Smooth muscle cell (in vitro differentiated cells): ENCODE data around the gene TINAGL1. TPM values are rescaled to one million over a fixed set of nuclear protein-coding genes. Genes with fewer than 3 reads are reported as not detected.

Experiments
- DNase-seq: peaks from one replicate; lab custom pipeline; 2025; ENCODE audit not compliant: unreplicated experiment; lab: John Stamatoyannopoulos, UW
- H2AFZ ChIP-seq: fragments of 200-600 bp; sonication (generic); 2 replicates; pipeline ENCODE4 v1.6.0; 2016; ENCODE audit warnings: antibody characterized with exemption, low read depth, mild to moderate bottlenecking
- H3F3A ChIP-seq: fragments of 200-600 bp; sonication (generic); 2 replicates; pipeline ENCODE4 v1.6.0; 2017; ENCODE audit warnings: antibody characterized with exemption, low read depth
- H3K27ac ChIP-seq: fragments of 200-600 bp; sonication (generic); 2 replicates; pipeline ENCODE4 v1.5.1; 2016; ENCODE audit warnings: low read depth, mild to moderate bottlenecking
- H3K27me3 ChIP-seq: fragments of 200-600 bp; sonication (generic); 2 replicates; pipeline ENCODE4 v1.6.1; 2016; ENCODE audit warnings: low read depth, mild to moderate bottlenecking
- H3K36me3 ChIP-seq: fragments of 200-600 bp; sonication (generic); 2 replicates; pipeline ENCODE4 v1.5.1; 2016; ENCODE audit warnings: low read depth
- H3K4me1 ChIP-seq: fragments of 200-600 bp; sonication (generic); 2 replicates; pipeline ENCODE4 v1.5.1; 2016; ENCODE audit warnings: low read depth
- H3K4me2 ChIP-seq: fragments of 200-600 bp; sonication (generic); 2 replicates; pipeline ENCODE4 v1.6.0; 2016; ENCODE audit warnings: mild to moderate bottlenecking
- H3K4me3 ChIP-seq: fragments of 200-600 bp; sonication (generic); 2 replicates; pipeline ENCODE4 v1.5.1; 2016; ENCODE audit warnings: mild to moderate bottlenecking
- H3K79me2 ChIP-seq: fragments of 200-600 bp; sonication (generic); 2 replicates; pipeline ENCODE4 v1.6.0; 2016; ENCODE audit warnings: low read depth, mild to moderate bottlenecking
- H3K9ac ChIP-seq: fragments of 200-600 bp; sonication (generic); 2 replicates; pipeline ENCODE4 v1.6.0; 2016; ENCODE audit warnings: low read depth
- H3K9me3 ChIP-seq: fragments of 200-600 bp; sonication (generic); replicated peaks from 2 replicates; pipeline ENCODE4 v1.5.1; 2016; ENCODE audit warnings: low read depth
- H4K20me1 ChIP-seq: fragments of 200-600 bp; sonication (generic); 2 replicates; pipeline ENCODE4 v1.6.0; 2016; ENCODE audit warnings: low read depth
- CTCF ChIP-seq: fragments of 200-600 bp; sonication (generic); IDR thresholded peaks from 2 replicates; pipeline ENCODE4 v1.5.1; 2017; ENCODE audit warnings: borderline replicate concordance, mild to moderate bottlenecking, antibody characterized with exemption; ENCODE audit not compliant: insufficient read depth, poor library complexity, severe bottlenecking
- WGBS: methylation state at CpG from one replicate; pipeline ENCODE4 v1.1.7; 2016; ENCODE audit warnings: low lambda C conversion rate; 5-methylcytosine and 5-hydroxymethylcytosine counted together
- polyA plus RNA-seq: library from polyadenylated mRNA; unstranded; fragments of >200 nt; fragmentation: Nextera tagmentation; extraction: Ambion mirVana; gene quantifications from 2 replicates; pipeline ENCODE4 v1.2.1, GENCODE V29; 2016
- total RNA-seq: library from RNA; depleted of rRNA; stranded (reverse); fragments of >200 nt; gene quantifications from 2 replicates; pipeline ENCODE4 v1.2.3, GENCODE V29; 2014

TINAGL1 gene
- total and polyA plus RNA-seq, 2 experiments from 2014 or later = 40.9 to 142 TPM

- H3F3A ChIP-seq = peaks cover 6% of the 10 kb centered on the region
- no peak for DNase-seq
- H3K27ac ChIP-seq = peak overlapping the region; percentile 53
- H2AFZ ChIP-seq = no peak overlapping the region
- no peaks in the 10 kb centered on the region for H4K20me1 ChIP-seq
- no peak overlapping the region for H3K4me3 ChIP-seq
- H3K9ac ChIP-seq = no peak overlapping the region
- peaks cover 9% of the 10 kb centered on the region for H3K4me1 ChIP-seq
- H3K9me3 ChIP-seq = no peaks in the 10 kb centered on the region
- H3K79me2 ChIP-seq = peaks cover 4% of the 10 kb centered on the region
- TF ChIP-seq CTCF = no peak
- H3K36me3 ChIP-seq = no peaks in the 10 kb centered on the region
- peak overlapping the region; percentile 64 for H3K4me2 ChIP-seq
- no peaks in the 10 kb centered on the region for H3K27me3 ChIP-seq
- 65% methylated on average over 5 of the region's 5 CpGs for WGBS
Measured at GRCh38 chr1:31579374-31579773, 3.1 kb downstream of the TINAGL1 start.

- Histone ChIP-seq H3K27me3 (no peaks in the 10 kb centered on the region), H3K79me2 (peaks cover 4% of the 10 kb centered on the region), H3F3A (no peaks in the 10 kb centered on the region), H3K9ac (no peak overlapping the region), H4K20me1 (no peaks in the 10 kb centered on the region), H3K4me3 (peak overlapping the region; percentile 21), H3K9me3 (no peaks in the 10 kb centered on the region), H3K36me3 (no peaks in the 10 kb centered on the region), H3K4me2 (peak overlapping the region; percentile 64), H2AFZ (no peak overlapping the region), H3K4me1 (peaks cover 8% of the 10 kb centered on the region), H3K27ac (peak overlapping the region; percentile 53)
- DNase-seq = no peak
- WGBS = 49% methylated on average over 5 of the region's 5 CpGs
- no peak for TF ChIP-seq CTCF
Measured at GRCh38 chr1:31580513-31580870, 4.2 kb downstream of the TINAGL1 start.

- Histone ChIP-seq H3K27ac (peak overlapping the region; percentile 53), H3K4me1 (peaks cover 2% of the 10 kb centered on the region), H3K79me2 (peaks cover 4% of the 10 kb centered on the region), H4K20me1 (no peaks in the 10 kb centered on the region), H3K9ac (no peak overlapping the region), H3F3A (no peaks in the 10 kb centered on the region), H3K36me3 (no peaks in the 10 kb centered on the region), H2AFZ (no peak overlapping the region), H3K9me3 (no peaks in the 10 kb centered on the region), H3K27me3 (no peaks in the 10 kb centered on the region), H3K4me3 (no peak overlapping the region), H3K4me2 (peak overlapping the region; percentile 64)
- no peak for TF ChIP-seq CTCF
- no peak for DNase-seq
- 82% methylated on average over 15 of the region's 15 CpGs for WGBS
Measured at GRCh38 chr1:31580891-31581603, 4.7 kb downstream of the TINAGL1 start.
